Measurements from ENCODE around the gene MARF1.

MARF1 gene

DNA sequence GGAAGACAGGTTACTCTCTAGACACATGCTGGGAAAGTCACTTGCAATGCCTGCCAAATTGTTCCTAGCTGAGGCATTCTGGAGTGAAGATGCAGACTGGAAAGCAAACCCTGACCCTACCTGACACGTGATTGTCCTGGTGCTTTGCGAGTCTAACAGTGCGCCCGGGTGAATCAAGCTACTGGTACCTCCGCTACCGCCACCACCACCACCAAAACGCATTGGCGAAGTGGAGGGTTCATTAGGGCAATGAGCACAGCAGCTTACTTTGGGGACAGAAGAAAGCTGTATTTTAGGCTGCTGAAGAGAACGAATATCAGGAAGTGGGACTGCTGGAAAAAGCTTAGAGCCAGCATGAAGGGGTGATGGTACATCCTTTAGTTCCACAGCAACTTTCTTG, 7.0 kb downstream of the MARF1 start:
- no peak overlapping the region for H3K4me3 ChIP-seq (ENCODE audit: low read depth, low read length)
- DNase-seq (ENCODE audit: low read depth), result no peak
- TF ChIP-seq MYC (IDR thresholded peaks at IDR 0.05; ENCODE audit: low read depth, low read length) (no peak), POLR2A (IDR thresholded peaks at IDR 0.05; ENCODE audit: extremely low read depth, insufficient read length) (no peak)
- TF ChIP-seq, protein P1, sequence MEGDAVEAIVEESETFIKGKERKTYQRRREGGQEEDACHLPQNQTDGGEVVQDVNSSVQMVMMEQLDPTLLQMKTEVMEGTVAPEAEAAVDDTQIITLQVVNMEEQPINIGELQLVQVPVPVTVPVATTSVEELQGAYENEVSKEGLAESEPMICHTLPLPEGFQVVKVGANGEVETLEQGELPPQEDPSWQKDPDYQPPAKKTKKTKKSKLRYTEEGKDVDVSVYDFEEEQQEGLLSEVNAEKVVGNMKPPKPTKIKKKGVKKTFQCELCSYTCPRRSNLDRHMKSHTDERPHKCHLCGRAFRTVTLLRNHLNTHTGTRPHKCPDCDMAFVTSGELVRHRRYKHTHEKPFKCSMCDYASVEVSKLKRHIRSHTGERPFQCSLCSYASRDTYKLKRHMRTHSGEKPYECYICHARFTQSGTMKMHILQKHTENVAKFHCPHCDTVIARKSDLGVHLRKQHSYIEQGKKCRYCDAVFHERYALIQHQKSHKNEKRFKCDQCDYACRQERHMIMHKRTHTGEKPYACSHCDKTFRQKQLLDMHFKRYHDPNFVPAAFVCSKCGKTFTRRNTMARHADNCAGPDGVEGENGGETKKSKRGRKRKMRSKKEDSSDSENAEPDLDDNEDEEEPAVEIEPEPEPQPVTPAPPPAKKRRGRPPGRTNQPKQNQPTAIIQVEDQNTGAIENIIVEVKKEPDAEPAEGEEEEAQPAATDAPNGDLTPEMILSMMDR (IDR thresholded peaks at IDR 0.05; ENCODE audit: low read depth, low read length), result no peak
- TF ChIP-seq, protein P2, sequence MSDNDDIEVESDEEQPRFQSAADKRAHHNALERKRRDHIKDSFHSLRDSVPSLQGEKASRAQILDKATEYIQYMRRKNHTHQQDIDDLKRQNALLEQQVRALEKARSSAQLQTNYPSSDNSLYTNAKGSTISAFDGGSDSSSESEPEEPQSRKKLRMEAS (IDR thresholded peaks at IDR 0.05; ENCODE audit: low read depth, low read length), result no peak

DNA sequence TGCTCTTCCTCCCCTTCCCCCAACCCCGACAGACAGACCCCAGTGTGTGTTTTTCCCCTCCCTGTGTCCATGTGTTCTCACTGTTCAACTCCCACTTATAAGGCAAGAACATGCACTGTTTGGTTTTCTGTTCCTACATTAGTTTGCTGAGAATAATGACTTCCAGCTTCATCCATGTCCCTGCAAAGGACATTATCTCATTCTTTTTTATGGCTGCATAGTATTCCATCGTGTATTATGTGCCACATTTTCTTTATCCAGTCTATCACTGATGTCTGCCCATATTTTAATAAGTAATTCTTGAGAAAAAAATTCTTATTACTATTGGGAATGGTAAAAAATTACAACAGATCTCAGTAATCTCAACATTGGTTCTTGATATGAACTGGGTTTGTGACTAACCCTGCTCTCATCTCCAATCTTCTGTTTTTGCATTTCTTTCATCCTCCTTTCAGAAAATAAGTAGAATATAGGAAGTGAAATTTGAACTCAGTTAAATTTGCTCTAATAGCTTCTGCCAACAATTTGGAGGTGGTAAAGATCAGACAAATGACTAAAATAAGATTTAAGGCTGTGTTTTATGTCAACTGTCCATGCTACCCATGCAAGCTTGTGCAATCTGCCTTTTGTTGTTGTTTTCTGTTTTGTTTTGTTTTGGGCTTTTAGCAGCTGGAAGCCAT, 11.1 kb downstream of the MARF1 start:
- no peak overlapping the region for H3K4me3 ChIP-seq (ENCODE audit: low read depth, low read length)
- no peak for DNase-seq (ENCODE audit: low read depth)
- TF ChIP-seq, protein P1 (IDR thresholded peaks at IDR 0.05; ENCODE audit: low read depth, low read length), result no peak
- TF ChIP-seq, protein P2 (IDR thresholded peaks at IDR 0.05; ENCODE audit: low read depth, low read length), result no peak
- no peak for TF ChIP-seq POLR2A (IDR thresholded peaks at IDR 0.05; ENCODE audit: extremely low read depth, insufficient read length)
- TF ChIP-seq MYC (IDR thresholded peaks at IDR 0.05; ENCODE audit: low read depth, low read length), result no peak

DNA sequence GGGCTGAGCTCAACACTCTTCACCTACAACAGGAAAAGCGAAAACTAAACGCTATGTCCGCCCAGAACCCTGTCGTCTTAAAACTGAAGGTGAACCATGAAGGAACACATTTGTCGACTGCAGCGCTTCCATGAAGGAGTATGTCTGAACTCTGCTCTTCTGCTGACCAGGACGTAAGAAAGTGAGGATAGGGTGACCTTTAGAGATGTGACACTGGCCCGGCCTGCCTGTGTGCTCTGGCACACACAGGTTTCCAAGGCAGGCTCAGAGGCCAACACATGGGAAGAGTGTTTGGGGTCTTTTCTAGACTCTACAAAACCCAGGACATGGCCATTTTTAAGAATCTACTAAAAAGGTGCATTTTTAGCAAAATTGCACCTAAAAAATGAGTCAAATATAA, 21.1 kb downstream of the MARF1 start:
- no peak for DNase-seq (ENCODE audit: low read depth)
- no peak overlapping the region for H3K4me3 ChIP-seq (ENCODE audit: low read depth, low read length)
- TF ChIP-seq MYC (IDR thresholded peaks at IDR 0.05; ENCODE audit: low read depth, low read length) (no peak), POLR2A (IDR thresholded peaks at IDR 0.05; ENCODE audit: extremely low read depth, insufficient read length) (no peak)
- TF ChIP-seq, protein P1 (IDR thresholded peaks at IDR 0.05; ENCODE audit: low read depth, low read length), result no peak
- TF ChIP-seq, protein P2 (IDR thresholded peaks at IDR 0.05; ENCODE audit: low read depth, low read length), result no peak

DNA sequence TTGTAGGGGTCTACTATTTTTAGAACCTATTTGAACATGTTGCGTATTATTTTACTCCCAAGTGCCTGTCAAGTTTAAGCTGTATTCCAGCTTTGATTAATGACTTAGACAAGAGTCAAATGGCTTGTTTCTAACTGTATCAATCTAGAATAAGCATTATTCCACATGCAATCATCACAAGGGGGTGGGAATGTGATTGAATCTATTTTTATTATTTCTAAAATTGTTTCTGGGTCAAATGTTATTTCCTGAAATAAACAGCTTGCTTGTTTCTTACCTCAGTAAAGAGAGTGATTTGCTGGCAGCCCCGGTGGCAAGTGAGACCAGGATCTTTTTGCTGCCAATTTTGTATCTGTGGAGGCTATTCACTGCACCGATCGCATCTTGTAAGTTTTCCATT, 21.5 kb downstream of the MARF1 start:
- no peak overlapping the region for H3K4me3 ChIP-seq (ENCODE audit: low read depth, low read length)

DNA sequence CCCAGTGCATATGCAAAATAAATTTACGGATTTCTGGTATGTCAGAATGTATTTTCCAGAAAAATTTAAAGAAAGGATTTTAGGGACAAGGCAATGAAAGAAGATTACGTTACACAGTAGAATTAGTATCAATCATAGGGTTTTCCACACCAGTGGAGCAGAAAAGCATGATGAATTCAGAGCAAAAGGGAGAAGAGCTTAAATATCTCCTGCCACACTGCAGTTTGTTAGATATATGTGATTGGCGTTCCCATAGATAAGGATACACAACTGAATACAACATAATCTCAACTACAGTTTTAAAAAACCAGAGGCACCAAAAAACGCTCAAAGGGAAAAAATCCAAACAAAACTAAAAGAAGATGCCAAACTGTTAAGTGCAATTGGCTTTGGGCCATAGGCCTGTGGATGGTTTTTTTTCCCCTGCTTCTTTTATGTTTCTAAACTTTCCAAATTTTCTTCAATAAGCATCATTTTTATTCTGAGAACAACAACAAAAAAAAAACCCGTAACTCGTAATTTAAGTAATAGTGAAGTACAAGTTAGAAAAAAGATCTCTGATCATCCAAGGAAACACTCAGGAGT, 22.3 kb downstream of the MARF1 start:
- no peak for DNase-seq (ENCODE audit: low read depth)
- no peak for TF ChIP-seq MYC (IDR thresholded peaks at IDR 0.05; ENCODE audit: low read depth, low read length)
- no peak for TF ChIP-seq POLR2A (IDR thresholded peaks at IDR 0.05; ENCODE audit: extremely low read depth, insufficient read length)
- TF ChIP-seq, protein P1 (IDR thresholded peaks at IDR 0.05; ENCODE audit: low read depth, low read length), result no peak
- TF ChIP-seq, protein P2 (IDR thresholded peaks at IDR 0.05; ENCODE audit: low read depth, low read length), result no peak
- no peak overlapping the region for H3K4me3 ChIP-seq (ENCODE audit: low read depth, low read length)

More for the DNA sequence above, 21.5 kb downstream of the MARF1 start:
- no peak for DNase-seq (ENCODE audit: low read depth)
- TF ChIP-seq, protein P1 (IDR thresholded peaks at IDR 0.05; ENCODE audit: low read depth, low read length), result no peak
- TF ChIP-seq, protein P2 (IDR thresholded peaks at IDR 0.05; ENCODE audit: low read depth, low read length), result no peak
- TF ChIP-seq POLR2A (IDR thresholded peaks at IDR 0.05; ENCODE audit: extremely low read depth, insufficient read length), result no peak
- no peak for TF ChIP-seq MYC (IDR thresholded peaks at IDR 0.05; ENCODE audit: low read depth, low read length)
